ENCODE data around the gene PLEKHA7.

PLEKHA7 gene

DNA sequence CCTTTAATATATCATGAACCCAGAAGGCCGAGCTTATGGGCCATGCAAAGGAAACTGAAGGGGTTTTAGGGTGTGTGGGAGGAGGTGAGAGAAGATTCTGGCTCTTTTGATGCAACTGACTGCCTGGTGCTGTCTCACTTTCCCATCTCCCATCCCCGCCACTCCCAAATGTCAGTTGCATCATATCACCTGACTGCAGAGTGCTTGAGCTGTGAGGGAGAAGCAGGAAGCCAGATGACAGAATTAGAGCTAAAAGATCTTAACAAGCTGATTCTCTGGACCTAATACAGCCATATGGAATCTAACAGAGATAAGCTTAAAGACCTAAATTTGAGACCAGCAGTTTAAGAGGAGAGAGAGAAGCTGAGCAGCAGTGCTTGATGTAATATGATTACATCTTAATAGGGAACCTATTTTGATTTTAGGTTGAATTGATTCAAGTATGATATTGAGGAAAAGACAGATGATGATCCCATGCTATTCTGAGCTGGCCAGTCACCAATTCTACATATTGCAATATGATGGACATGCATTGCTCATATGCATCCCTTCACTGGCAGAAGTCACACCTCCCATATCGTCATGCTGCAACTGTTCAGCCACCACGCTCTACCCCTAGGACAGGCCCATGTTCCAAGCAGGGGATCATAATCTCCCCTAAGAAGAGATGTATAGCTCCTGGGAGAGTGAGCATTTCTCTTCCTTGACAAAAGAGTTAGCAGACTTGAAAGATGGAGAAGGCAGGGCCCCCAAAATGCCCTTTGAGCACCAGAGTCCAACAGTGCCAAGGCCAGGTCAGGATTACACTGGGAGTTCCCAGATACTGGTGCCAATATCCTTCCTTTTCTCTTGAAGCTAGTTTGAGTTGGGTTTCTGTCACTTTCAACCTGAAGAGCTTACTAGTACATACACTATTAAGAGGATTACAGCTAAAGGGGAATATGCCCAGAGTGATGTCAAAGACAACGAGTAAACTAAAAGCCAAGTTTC, 44.9 kb downstream of the PLEKHA7 start:
- TF ChIP-seq EZH2phosphoT487 (IDR thresholded peaks at IDR 0.05; ENCODE audit: borderline replicate concordance, low read length), result no peak
- TF ChIP-seq, protein P1, sequence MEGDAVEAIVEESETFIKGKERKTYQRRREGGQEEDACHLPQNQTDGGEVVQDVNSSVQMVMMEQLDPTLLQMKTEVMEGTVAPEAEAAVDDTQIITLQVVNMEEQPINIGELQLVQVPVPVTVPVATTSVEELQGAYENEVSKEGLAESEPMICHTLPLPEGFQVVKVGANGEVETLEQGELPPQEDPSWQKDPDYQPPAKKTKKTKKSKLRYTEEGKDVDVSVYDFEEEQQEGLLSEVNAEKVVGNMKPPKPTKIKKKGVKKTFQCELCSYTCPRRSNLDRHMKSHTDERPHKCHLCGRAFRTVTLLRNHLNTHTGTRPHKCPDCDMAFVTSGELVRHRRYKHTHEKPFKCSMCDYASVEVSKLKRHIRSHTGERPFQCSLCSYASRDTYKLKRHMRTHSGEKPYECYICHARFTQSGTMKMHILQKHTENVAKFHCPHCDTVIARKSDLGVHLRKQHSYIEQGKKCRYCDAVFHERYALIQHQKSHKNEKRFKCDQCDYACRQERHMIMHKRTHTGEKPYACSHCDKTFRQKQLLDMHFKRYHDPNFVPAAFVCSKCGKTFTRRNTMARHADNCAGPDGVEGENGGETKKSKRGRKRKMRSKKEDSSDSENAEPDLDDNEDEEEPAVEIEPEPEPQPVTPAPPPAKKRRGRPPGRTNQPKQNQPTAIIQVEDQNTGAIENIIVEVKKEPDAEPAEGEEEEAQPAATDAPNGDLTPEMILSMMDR (IDR thresholded peaks at IDR 0.05; ENCODE audit: low read depth, low read length, poor library complexity, severe bottlenecking), result no peak
- Histone ChIP-seq H3K9me2 (replicated peaks; ENCODE audit: control insufficient read depth, low read length) (no peaks in the 10 kb centered on the region), H3K36me3 (ENCODE audit: control insufficient read depth, low read length) (no peaks in the 10 kb centered on the region), H3F3A (ENCODE audit: control insufficient read depth, insufficient read depth) (no peaks in the 10 kb centered on the region), H3K79me2 (ENCODE audit: control insufficient read depth, low read length) (no peaks in the 10 kb centered on the region), H3K4me2 (ENCODE audit: low read length) (no peak overlapping the region), H3K4me3 (ENCODE audit: low read length) (no peak overlapping the region), H3K27me3 (ENCODE audit: control insufficient read depth, low read length) (no peaks in the 10 kb centered on the region), H3K9me3 (ENCODE audit: control insufficient read depth, insufficient read depth, low read length) (no peaks in the 10 kb centered on the region), H3K4me1 (ENCODE audit: control insufficient read depth, low read length) (no peaks in the 10 kb centered on the region), H3K27ac (ENCODE audit: low read depth, low read length) (no peak overlapping the region), H4K20me1 (ENCODE audit: control insufficient read depth, insufficient read depth, low read depth, low read length) (no peaks in the 10 kb centered on the region)

DNA sequence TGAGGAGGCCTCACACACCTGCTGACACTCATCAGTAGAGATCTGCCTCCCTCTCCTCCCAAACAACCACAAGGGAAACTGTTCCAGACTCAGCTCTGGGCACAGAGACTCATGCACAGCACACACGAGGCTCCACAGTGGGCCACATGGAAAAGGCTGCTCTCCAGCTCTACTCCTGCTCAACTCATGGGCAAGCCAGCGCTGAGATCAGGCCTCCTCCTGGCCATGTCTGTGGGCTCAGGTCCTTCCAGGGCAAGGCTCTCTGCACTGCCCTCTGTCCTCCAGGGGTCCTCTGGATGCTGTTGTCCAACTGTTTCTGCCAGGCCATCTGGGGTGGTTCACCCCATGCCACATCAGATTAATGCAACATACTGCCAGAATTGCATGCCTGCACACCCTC, 46.0 kb downstream of the PLEKHA7 start:
- Histone ChIP-seq H3K9me3 (ENCODE audit: control insufficient read depth, insufficient read depth, low read length) (no peaks in the 10 kb centered on the region), H3F3A (ENCODE audit: control insufficient read depth, insufficient read depth) (no peaks in the 10 kb centered on the region)

DNA sequence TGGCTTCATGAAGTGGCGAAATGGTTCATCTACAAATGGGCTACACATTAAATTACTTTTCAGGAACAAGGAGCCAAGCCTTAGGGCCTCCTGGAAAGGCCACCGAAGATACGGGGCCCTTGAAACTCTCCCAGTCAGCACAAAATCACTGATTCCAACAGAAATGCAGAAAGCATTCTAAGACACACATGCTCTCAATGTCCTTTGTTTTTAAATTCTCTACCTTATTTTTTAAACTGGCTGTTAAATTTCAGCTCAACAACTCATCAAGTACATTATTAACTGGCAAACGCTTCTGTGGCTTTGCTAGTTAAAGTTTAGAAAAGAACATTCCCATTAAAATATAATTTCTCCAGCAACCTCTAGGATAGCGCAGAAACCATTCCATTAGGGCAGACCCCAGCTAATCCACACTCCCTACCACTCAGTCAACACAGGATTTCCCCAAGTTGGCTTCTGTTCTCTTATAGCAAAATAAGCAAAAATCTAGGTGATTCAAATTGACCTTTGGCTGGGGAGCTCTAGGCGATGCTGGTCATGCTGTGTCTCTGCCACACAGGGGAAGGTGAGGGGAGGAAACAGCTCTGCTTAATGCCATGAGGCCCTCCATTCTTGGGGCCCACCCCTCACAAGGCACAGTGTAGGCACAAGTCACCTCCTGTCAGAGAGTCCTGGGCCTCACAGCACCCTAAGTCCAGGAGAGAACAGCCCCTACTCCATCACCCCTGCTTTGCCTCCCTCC, 47.1 kb downstream of the PLEKHA7 start:
- Histone ChIP-seq H3K9me3 (ENCODE audit: control insufficient read depth, insufficient read depth, low read length) (no peaks in the 10 kb centered on the region), H3K4me2 (ENCODE audit: low read length) (no peak overlapping the region), H3K79me2 (ENCODE audit: control insufficient read depth, low read length) (no peaks in the 10 kb centered on the region), H3K9me2 (replicated peaks; ENCODE audit: control insufficient read depth, low read length) (no peaks in the 10 kb centered on the region), H3K4me1 (ENCODE audit: control insufficient read depth, low read length) (no peaks in the 10 kb centered on the region), H4K20me1 (ENCODE audit: control insufficient read depth, insufficient read depth, low read depth, low read length) (no peaks in the 10 kb centered on the region), H3F3A (ENCODE audit: control insufficient read depth, insufficient read depth) (no peaks in the 10 kb centered on the region), H3K4me3 (ENCODE audit: low read length) (no peak overlapping the region), H3K27me3 (ENCODE audit: control insufficient read depth, low read length) (no peaks in the 10 kb centered on the region), H3K27ac (ENCODE audit: low read depth, low read length) (no peak overlapping the region), H3K36me3 (ENCODE audit: control insufficient read depth, low read length) (no peaks in the 10 kb centered on the region)
- TF ChIP-seq, protein P1 (IDR thresholded peaks at IDR 0.05; ENCODE audit: low read depth, low read length, poor library complexity, severe bottlenecking), result no peak
- TF ChIP-seq EZH2phosphoT487 (IDR thresholded peaks at IDR 0.05; ENCODE audit: borderline replicate concordance, low read length), result no peak

More for the DNA sequence above, 46.0 kb downstream of the PLEKHA7 start:
- Histone ChIP-seq H4K20me1 (ENCODE audit: control insufficient read depth, insufficient read depth, low read depth, low read length) (no peaks in the 10 kb centered on the region), H3K36me3 (ENCODE audit: control insufficient read depth, low read length) (no peaks in the 10 kb centered on the region), H3K4me2 (ENCODE audit: low read length) (no peak overlapping the region), H3K4me1 (ENCODE audit: control insufficient read depth, low read length) (no peaks in the 10 kb centered on the region), H3K27ac (ENCODE audit: low read depth, low read length) (no peak overlapping the region), H3K27me3 (ENCODE audit: control insufficient read depth, low read length) (no peaks in the 10 kb centered on the region), H3K9me2 (replicated peaks; ENCODE audit: control insufficient read depth, low read length) (no peaks in the 10 kb centered on the region), H3K4me3 (ENCODE audit: low read length) (no peak overlapping the region), H3K79me2 (ENCODE audit: control insufficient read depth, low read length) (no peaks in the 10 kb centered on the region)
- no peak for TF ChIP-seq EZH2phosphoT487 (IDR thresholded peaks at IDR 0.05; ENCODE audit: borderline replicate concordance, low read length)
- TF ChIP-seq, protein P1 (IDR thresholded peaks at IDR 0.05; ENCODE audit: low read depth, low read length, poor library complexity, severe bottlenecking), result no peak

All from DOHH2 (cell line).